ENCODE results near the gene METRNL. TPM values are rescaled to one million over a fixed set of nuclear protein-coding genes. Genes with fewer than 3 reads are reported as not detected.

METRNL gene, protein sequence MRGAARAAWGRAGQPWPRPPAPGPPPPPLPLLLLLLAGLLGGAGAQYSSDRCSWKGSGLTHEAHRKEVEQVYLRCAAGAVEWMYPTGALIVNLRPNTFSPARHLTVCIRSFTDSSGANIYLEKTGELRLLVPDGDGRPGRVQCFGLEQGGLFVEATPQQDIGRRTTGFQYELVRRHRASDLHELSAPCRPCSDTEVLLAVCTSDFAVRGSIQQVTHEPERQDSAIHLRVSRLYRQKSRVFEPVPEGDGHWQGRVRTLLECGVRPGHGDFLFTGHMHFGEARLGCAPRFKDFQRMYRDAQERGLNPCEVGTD
- 129 and 210 TPM in 2 replicates for total RNA-seq

GRCh38 chr17:83079352-83079747, at the start of gene METRNL:
Gene METRNL, plus strand, starts transcription at chr17:83079609. Its CDS starts 207 bp downstream, at chr17:83079816.

Other genes starting within 250 kb of the METRNL start
- not detected in 2 replicates for gene ZNF750, start 239.6 kb upstream of the METRNL start, total RNA-seq

Measured in smooth muscle cell of bladder (primary cell).